PC-9 (cell line): ENCODE data around the gene UBR7.

Experiments
- CTCF ChIP-seq: fragments of 200-600 bp; sonication (generic); conservative IDR thresholded peaks from 2 replicates; pipeline ENCODE4 v1.6.1; 2017; ENCODE audit warnings: mixed run types, antibody characterized with exemption, mild to moderate bottlenecking, moderate library complexity
- EZH2 ChIP-seq: fragments of 200-600 bp; sonication (generic); IDR thresholded peaks from 2 replicates; pipeline ENCODE4 v1.8.0; 2017; ENCODE audit warnings: antibody characterized with exemption, low read depth

GRCh38 chr14:93185349-93185720, 21.7 kb upstream of the UBR7 start:
- TF ChIP-seq CTCF (no peak), EZH2 (no peak)
